Measurements from ENCODE around the gene GRM5. TPM values are rescaled to one million over a fixed set of nuclear protein-coding genes. Genes with fewer than 3 reads are reported as not detected.

GRM5 gene
- total RNA-seq, 1 donor from 2014 or later = not detected

GRCh38 chr11:88689548-88690240, 376.1 kb downstream of the GRM5 start:
- H3K4me3 Mint-ChIP-seq = no peak overlapping the region
- no peaks in the 10 kb centered on the region for H3F3A ChIP-seq (ENCODE audit: low read depth)
- H3K9ac ChIP-seq = no peak overlapping the region
- no peak overlapping the region for H2AFZ ChIP-seq (replicated peaks)
- no peaks in the 10 kb centered on the region for H4K20me1 ChIP-seq (ENCODE audit: low read depth)
- H3K4me1 Mint-ChIP-seq = no peaks in the 10 kb centered on the region
- no peak overlapping the region for H3K27ac Mint-ChIP-seq
- no peak for TF ChIP-seq EZH2 (IDR thresholded peaks at IDR 0.05)
- no peak for TF ChIP-seq CTCF (IDR thresholded peaks at IDR 0.05)
- no peak for TF ChIP-seq EZH2phosphoT487 (IDR thresholded peaks at IDR 0.05)
- H3K27ac ChIP-seq = no peak overlapping the region
- peaks cover 10% of the 10 kb centered on the region for H3K9me3 Mint-ChIP-seq
- H3K4me2 ChIP-seq = no peak overlapping the region
- no peaks in the 10 kb centered on the region for H3K9me3 ChIP-seq (ENCODE audit: low read depth)
- H3K27me3 Mint-ChIP-seq (ENCODE audit: insufficient read depth, low read depth) = no peaks in the 10 kb centered on the region
- H3K79me2 ChIP-seq (ENCODE audit: low read depth) = no peaks in the 10 kb centered on the region
- no peaks in the 10 kb centered on the region for H3K27me3 ChIP-seq
- no peaks in the 10 kb centered on the region for H3K36me3 ChIP-seq
- H3K36me3 Mint-ChIP-seq = no peaks in the 10 kb centered on the region
- H3K4me3 ChIP-seq = no peak overlapping the region
- no peak for DNase-seq (ENCODE audit: low spot score)
- H3K4me1 ChIP-seq = no peaks in the 10 kb centered on the region

- Histone ChIP-seq H3K9ac (no peak overlapping the region), H3K79me2 (ENCODE audit: low read depth) (no peaks in the 10 kb centered on the region), H2AFZ (replicated peaks) (no peak overlapping the region), H3K4me1 (peaks cover 19% of the 10 kb centered on the region), H3K4me2 (peak overlapping the region; percentile 6), H4K20me1 (ENCODE audit: low read depth) (no peaks in the 10 kb centered on the region), H3K9me3 (ENCODE audit: low read depth) (no peaks in the 10 kb centered on the region), H3K36me3 (no peaks in the 10 kb centered on the region), H3F3A (ENCODE audit: low read depth) (no peaks in the 10 kb centered on the region), H3K27ac (no peak overlapping the region), H3K27me3 (no peaks in the 10 kb centered on the region), H3K4me3 (no peak overlapping the region)
- no peaks in the 10 kb centered on the region for H3K36me3 Mint-ChIP-seq
- no peak overlapping the region for H3K27ac Mint-ChIP-seq
- H3K9me3 Mint-ChIP-seq = peaks cover 13% of the 10 kb centered on the region
- TF ChIP-seq CTCF (IDR thresholded peaks at IDR 0.05) (no peak), EZH2 (IDR thresholded peaks at IDR 0.05) (no peak), EZH2phosphoT487 (IDR thresholded peaks at IDR 0.05) (no peak)
- no peaks in the 10 kb centered on the region for H3K27me3 Mint-ChIP-seq (ENCODE audit: insufficient read depth, low read depth)
- no peak overlapping the region for H3K4me3 Mint-ChIP-seq
- peaks cover 9% of the 10 kb centered on the region for H3K4me1 Mint-ChIP-seq
- DNase-seq (ENCODE audit: low spot score) = peak; percentile 47
These were observed 382.8 kb downstream of the GRM5 start for GRCh38 chr11:88683024-88683423.

GRCh38 chr11:88680806-88681205, 385.0 kb downstream of the GRM5 start:
- H3K27ac Mint-ChIP-seq = no peak overlapping the region
- DNase-seq (ENCODE audit: low spot score) = no peak
- H3K4me1 Mint-ChIP-seq = peaks cover 9% of the 10 kb centered on the region

More at GRCh38 chr11:88680806-88681205, 385.0 kb downstream of the GRM5 start:
- Histone ChIP-seq H3F3A (ENCODE audit: low read depth) (no peaks in the 10 kb centered on the region), H3K9me3 (ENCODE audit: low read depth) (no peaks in the 10 kb centered on the region), H3K79me2 (ENCODE audit: low read depth) (no peaks in the 10 kb centered on the region), H3K27me3 (no peaks in the 10 kb centered on the region), H3K4me1 (peaks cover 19% of the 10 kb centered on the region), H3K4me3 (no peak overlapping the region), H4K20me1 (ENCODE audit: low read depth) (no peaks in the 10 kb centered on the region), H3K27ac (no peak overlapping the region), H3K9ac (no peak overlapping the region), H2AFZ (replicated peaks) (no peak overlapping the region), H3K4me2 (no peak overlapping the region), H3K36me3 (no peaks in the 10 kb centered on the region)
- no peaks in the 10 kb centered on the region for H3K36me3 Mint-ChIP-seq
- no peak overlapping the region for H3K4me3 Mint-ChIP-seq
- TF ChIP-seq EZH2 (IDR thresholded peaks at IDR 0.05) (no peak), EZH2phosphoT487 (IDR thresholded peaks at IDR 0.05) (no peak), CTCF (IDR thresholded peaks at IDR 0.05) (no peak)
- H3K9me3 Mint-ChIP-seq = peaks cover 8% of the 10 kb centered on the region
- no peaks in the 10 kb centered on the region for H3K27me3 Mint-ChIP-seq (ENCODE audit: insufficient read depth, low read depth)

Measured in neural progenitor cell (in vitro differentiated cells).